Measurements from ENCODE around the gene PTPRG. TPM values are rescaled to one million over a fixed set of nuclear protein-coding genes. Genes with fewer than 3 reads are reported as not detected.

The PTPRG gene
- total and polyA plus RNA-seq, 12 donors, result 6.3 to 119 (median 72.2) TPM

GRCh38 chr3:62332017-62332416 is 770.6 kb downstream of the PTPRG start:
- Histone ChIP-seq H3K4me1 (replicated peaks in 1 of 2) (no peaks in the 10 kb centered on the region), H3K27me3 (no peaks in the 10 kb centered on the region), H3K4me3 (no peak overlapping the region), H3K9me3 (replicated peaks in 1 of 3) (no peaks in the 10 kb centered on the region), H3K36me3 (replicated peaks in 1 of 2) (no peaks in the 10 kb centered on the region), H3K27ac (no peak overlapping the region)
- intact Hi-C loops (cut with DNase I), result loop anchor here in 1 of 2 donors (10.0 kb wide), 1 partner anchor 233 kb away; no protein-coding TSS in a partner anchor
- DNase-seq, result no peak
- 83 to 95% (median 87%) methylated on average over 1 of the region's 1 CpG for WGBS, 4 donors
- no peak for TF ChIP-seq POLR2A (IDR thresholded peaks at IDR 0.05)
- TF ChIP-seq CTCF (IDR thresholded peaks at IDR 0.05), result no peak

GRCh38 chr3:62332835-62333244 is 771.5 kb downstream of the PTPRG start:
- WGBS, 4 donors, result 50 to 55% (median 51%) methylated on average over 2 of the region's 2 CpGs
- Histone ChIP-seq H3K36me3 (replicated peaks in 1 of 2) (no peaks in the 10 kb centered on the region), H3K9me3 (replicated peaks in 1 of 3) (no peaks in the 10 kb centered on the region), H3K27me3 (no peaks in the 10 kb centered on the region), H3K4me3 (no peak overlapping the region), H3K4me1 (replicated peaks in 1 of 2) (no peaks in the 10 kb centered on the region), H3K27ac (no peak overlapping the region)
- intact Hi-C loops (cut with DNase I), result loop anchor here in 1 of 2 donors (10.0 kb wide), 1 partner anchor 232 kb away; no protein-coding TSS in a partner anchor
- TF ChIP-seq POLR2A (IDR thresholded peaks at IDR 0.05) (no peak), CTCF (IDR thresholded peaks at IDR 0.05) (peak; percentile 27 to 75 (median 56))
- peak in 2 of 7 donors; percentile 8 to 11 for DNase-seq

GRCh38 chr3:62335196-62335595 is 773.8 kb downstream of the PTPRG start:
- Histone ChIP-seq H3K4me3 (no peak overlapping the region), H3K4me1 (replicated peaks in 1 of 2) (no peaks in the 10 kb centered on the region), H3K36me3 (replicated peaks in 1 of 2) (no peaks in the 10 kb centered on the region), H3K27ac (no peak overlapping the region), H3K27me3 (no peaks in the 10 kb centered on the region), H3K9me3 (replicated peaks in 1 of 3) (no peaks in the 10 kb centered on the region)
- TF ChIP-seq POLR2A (IDR thresholded peaks at IDR 0.05) (no peak), CTCF (IDR thresholded peaks at IDR 0.05) (no peak)
- no peak for DNase-seq
- WGBS, 4 donors, result 89 to 96% (median 93%) methylated on average over 3 of the region's 3 CpGs
- intact Hi-C loops (cut with DNase I), result loop anchor here (5.0 to 10.0 kb wide), 2 partner anchors 217 to 230 kb away; no protein-coding TSS in a partner anchor

- no peak for DNase-seq
- no peak overlapping the region for H3K27ac ChIP-seq
- TF ChIP-seq CTCF (IDR thresholded peaks at IDR 0.05) (no peak), POLR2A (IDR thresholded peaks at IDR 0.05) (no peak)
- WGBS, 4 donors, result 67 to 78% (median 76%) methylated on average over 2 of the region's 2 CpGs
- intact Hi-C loops (cut with DNase I), result no loop called here
- H3K9me3 ChIP-seq (replicated peaks in 1 of 3), result no peaks in the 10 kb centered on the region
- no peaks in the 10 kb centered on the region for H3K4me1 ChIP-seq (replicated peaks in 1 of 2)
- H3K27me3 ChIP-seq, result peaks cover 14% of the 10 kb centered on the region
- no peaks in the 10 kb centered on the region for H3K36me3 ChIP-seq (replicated peaks in 1 of 2)
- H3K4me3 ChIP-seq, result no peak overlapping the region
Measured at GRCh38 chr3:62343755-62344154, 782.4 kb downstream of the PTPRG start.

Small RNA genes lying within 50 kb of the gene (small RNA-seq; reads per million reads assigned to genes)
- gene RF00019 (0 reads per million in 2 donors), gene RNU2-10P (0 reads per million in 2 donors)

All from adrenal gland (tissue), 12 donors.